ENCODE measurements around the gene PEMT.

- no peak for TF ChIP-seq POLR2A (IDR thresholded peaks at IDR 0.05)
- TF ChIP-seq CTCF (IDR thresholded peaks at IDR 0.05), result peak in 5 of 6 experiments; percentile 60 to 84 (median 71)
Observed at GRCh38 chr17:17613708-17614114, 22.2 kb upstream of the PEMT start.
